T-helper 2 cell (primary cell): Measurements from ENCODE around the gene SPATA24.
A peak's percentile ranks its signal among the peaks of the same experiment; 100 is the strongest.
"Not testable (repeated sequence)": the region's sequence is repeated elsewhere in the genome, so short reads cannot be mapped to it uniquely, and the experiment has no call there.

Experiments
- DNase-seq, 5 experiments: peaks; one replicate each; pipeline versions ENCODE4 v3.0.0 to v3.0.0-alpha.2; 2012 to 2022
- total RNA-seq, 2 donors: gene quantifications; one replicate each; lab custom pipeline; 2026; lab: John Stamatoyannopoulos, UW

Gene SPATA24, protein sequence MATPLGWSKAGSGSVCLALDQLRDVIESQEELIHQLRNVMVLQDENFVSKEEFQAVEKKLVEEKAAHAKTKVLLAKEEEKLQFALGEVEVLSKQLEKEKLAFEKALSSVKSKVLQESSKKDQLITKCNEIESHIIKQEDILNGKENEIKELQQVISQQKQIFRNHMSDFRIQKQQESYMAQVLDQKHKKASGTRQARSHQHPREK
- 1.6 to 2.4 reads per million in 2 donors for total RNA-seq

GRCh38 chr5:139403787-139404483 lies at the start of gene SPATA24:
TSS of gene SPATA24 (minus strand) at chr5:139404089. CDS start at chr5:139404060, 29 bp downstream.
- peak; percentile 92 to 99 (median 96) for DNase-seq

DNA sequence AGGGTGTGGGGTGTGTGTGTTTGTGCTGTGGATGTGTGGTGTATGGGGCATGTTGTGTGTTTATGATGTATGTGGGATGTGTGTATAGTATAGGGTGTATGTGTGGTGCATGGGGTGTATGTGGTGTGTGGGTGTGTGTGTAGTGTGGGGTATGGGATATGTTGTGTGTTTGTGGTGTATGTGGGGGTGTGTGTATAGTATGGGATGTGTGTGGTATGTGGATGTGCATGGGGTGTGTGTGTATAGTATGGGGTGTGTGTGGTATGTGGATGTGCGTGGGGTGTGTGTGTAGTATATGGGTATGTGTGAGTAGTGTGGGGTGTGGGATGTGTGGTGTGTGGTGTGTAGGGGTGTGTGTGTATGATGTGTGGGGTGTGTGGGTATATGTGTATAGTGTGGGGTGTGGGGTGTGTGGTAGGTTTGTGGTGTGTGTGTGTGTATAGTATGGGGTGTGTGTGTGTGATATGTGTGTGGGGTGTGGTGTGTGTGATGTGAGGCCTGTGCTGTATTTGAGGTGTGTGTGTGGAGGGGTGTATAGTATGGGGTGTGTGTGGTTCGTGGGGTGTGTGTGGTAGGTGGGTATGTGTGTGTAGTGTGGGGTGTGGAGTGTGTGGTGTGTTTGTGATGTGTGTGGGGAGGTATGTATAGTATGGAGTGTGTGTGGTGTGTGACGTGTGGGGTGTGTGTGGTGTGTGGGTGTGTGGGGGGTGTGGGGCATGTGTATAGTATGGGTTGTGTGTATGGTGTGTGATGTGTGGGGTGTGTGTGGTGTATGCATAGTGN lies 48.2 kb upstream of the SPATA24 start:
- DNase-seq: peak in 1 of 5 experiments; percentile 73

DNA sequence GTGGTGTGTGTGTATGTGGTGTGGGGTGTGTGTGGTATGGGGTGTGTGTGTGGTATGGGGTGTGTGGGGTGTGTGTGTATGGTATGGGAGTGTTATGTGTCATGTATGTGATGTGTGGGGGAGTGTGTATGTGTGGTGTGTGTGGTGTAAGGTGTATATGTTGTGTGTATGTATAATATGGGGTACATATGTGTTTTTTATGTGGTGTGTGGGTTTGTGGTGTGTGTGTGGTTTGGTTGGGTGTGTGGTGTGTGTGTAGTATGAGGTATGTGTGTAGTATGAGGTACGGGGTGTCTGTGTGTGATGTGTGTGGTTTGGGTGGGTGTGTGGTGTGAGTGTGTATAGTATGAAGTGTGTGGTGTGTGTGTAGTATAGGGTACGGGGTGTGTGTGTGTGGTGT lies 47.3 kb upstream of the SPATA24 start:
- DNase-seq: peak in 1 of 5 experiments; percentile 55

GRCh38 chr5:139446956-139447779 lies 43.3 kb upstream of the SPATA24 start:
- peak in 1 of 5 experiments; percentile 72 for DNase-seq

DNA sequence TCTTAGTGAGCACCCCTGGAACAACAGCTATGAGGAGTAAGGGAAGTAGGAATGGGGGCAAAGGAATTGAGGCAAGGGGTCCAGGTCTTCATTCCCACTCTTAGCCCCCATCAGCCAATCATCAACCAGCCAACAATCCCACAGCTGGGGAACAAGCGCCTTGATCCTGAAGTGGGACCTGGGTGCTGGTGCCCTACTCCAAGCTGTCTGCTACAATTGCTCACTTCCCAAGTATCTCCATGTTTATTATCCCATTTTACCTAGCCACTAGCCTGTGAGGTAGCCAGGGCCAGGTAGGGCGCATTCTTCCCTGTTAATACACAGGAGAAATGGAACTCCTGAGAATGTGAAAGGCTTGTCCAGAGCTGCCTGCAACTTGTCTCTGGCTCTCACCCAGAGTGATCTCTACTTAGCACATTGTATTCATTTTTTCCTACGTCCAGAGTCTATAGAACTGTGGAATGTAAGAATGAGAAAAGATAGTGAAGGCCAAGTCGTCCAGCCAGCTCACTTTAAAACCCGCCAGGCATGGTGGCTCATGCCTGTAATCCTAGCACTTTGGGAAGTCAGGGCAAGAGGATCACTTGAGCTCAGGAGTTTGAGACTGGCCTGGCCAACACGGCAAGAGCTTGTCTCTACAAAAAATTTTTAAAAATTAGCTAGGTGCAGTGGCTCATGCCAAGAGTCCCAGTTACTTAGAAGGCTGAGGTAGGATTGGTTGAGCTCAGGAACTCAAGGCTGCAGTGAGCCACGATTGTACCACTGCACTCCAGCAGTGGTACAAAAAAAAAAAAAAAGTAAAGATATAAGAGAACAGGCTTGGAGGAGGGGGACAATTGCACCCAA lies 41.7 kb upstream of the SPATA24 start:
- DNase-seq: no peak

GRCh38 chr5:139443831-139444453 lies 40.1 kb upstream of the SPATA24 start:
- DNase-seq: peak in 2 of 5 experiments; percentile 39 to 48

GRCh38 chr5:139440416-139440815 lies 36.5 kb upstream of the SPATA24 start:
- DNase-seq: not testable (repeated sequence)

GRCh38 chr5:139439013-139439903 lies 35.4 kb upstream of the SPATA24 start, which contains the start of gene DNAJC18:
TSS of gene DNAJC18 (minus strand) at chr5:139439525. CDS start at chr5:139439445, 80 bp downstream.
- DNase-seq: peak; percentile 76 to 92 (median 86)

- DNase-seq: no peak
Observed at GRCh38 chr5:139438707-139439012, 34.8 kb upstream of the SPATA24 start.

- DNase-seq: no peak
Observed at GRCh38 chr5:139435676-139436075, 31.8 kb upstream of the SPATA24 start.

- DNase-seq: no peak
Observed at GRCh38 chr5:139431706-139432105, 27.8 kb upstream of the SPATA24 start.

DNA sequence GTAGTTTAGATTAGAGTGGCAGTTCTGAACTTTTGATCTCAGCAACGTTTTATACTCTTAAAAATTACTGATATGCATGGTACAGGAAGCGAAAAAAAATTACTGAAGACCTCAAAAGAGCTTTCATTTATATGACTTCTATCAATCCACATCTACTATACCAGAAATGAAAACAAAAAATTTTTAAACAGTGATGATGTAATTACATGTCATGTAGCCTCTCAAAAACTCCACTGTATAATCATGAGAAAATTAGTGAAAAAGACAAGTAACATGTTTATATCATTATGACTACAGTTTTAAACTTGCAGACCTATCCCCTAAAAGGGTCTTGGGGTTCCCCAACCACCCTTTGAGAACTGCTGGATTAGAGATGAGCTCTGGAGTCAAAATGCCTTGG lies 26.1 kb upstream of the SPATA24 start:
- peak in 1 of 5 experiments; percentile 16 for DNase-seq

GRCh38 chr5:139426203-139426885 lies 22.5 kb upstream of the SPATA24 start:
- DNase-seq: no peak

- DNase-seq: no peak
Observed at GRCh38 chr5:139425497-139425896, 21.6 kb upstream of the SPATA24 start.

GRCh38 chr5:139422307-139422893 lies 18.5 kb upstream of the SPATA24 start:
- DNase-seq: peak in 3 of 5 experiments; percentile 15 to 82 (median 50)

DNA sequence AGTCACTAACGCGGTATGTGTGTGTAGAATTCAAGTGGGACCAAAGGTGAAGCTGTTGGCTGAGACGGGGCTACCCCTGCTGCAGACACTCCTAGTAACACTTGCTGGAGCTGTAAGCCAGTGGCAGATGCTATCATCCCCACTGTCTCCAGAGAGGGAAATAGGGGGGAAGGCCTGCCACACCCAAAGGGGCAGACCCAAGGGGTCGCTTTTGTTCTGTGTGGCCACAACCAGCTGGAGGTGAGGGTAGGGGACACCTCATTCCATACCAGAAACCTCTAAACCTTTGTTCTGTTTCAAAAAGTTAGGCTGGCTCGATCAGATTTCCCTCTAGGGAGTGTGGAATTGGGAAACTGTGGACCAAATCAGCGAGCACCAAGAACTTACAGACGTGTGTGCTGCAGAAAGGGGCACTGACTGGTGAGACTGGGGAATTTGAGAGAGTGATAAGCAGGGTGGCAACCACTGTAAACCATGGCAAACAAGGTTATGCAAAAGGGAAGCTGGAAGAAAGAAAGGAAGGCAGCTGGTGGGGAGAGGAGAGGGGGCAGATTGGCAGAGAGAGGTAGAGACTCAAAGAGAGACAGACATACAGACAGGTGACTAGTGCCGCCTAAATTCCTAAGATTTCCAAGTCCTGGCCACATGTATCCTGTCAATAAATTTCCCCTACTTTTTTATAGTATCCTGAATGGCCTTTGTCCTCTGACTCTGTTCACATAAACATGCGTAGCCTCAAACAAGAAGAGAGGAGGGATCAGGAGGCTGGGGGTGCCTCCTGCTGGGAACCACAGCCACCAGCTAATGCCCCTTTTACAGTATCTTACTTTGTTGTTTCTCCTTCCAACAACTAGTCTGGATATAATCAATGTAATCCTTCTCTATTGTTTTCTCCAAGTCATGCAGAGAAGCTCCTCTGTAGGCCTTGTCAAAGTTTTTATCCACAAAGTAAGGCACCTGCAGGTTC lies 15.6 kb upstream of the SPATA24 start:
- DNase-seq: no peak

DNA sequence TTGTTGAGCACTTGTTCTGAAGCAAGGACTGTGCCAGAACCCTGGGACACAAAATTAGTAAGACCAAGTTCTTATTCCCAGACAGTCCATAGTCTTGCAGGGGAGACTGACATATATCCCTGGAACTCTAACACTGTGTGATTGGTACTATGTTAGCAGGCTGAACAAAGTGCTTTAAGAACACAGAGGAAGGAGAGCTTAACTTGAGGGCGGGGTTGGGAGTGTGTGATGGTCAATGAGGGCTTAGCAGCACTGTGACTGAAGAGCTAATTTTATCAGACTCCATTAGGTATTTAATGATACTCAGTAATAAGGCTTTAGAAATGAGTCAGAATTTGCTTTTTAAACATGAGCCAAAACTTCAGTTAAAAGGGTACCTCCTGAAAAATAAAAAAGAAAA lies 14.9 kb upstream of the SPATA24 start:
- no peak for DNase-seq

GRCh38 chr5:139417214-139417613 lies 13.3 kb upstream of the SPATA24 start:
- DNase-seq: no peak
